Kidney tubule cell (primary cell): Measurements from ENCODE around the gene CDK6.

Experiments used
- DNase-seq: peaks from one replicate; pipeline ENCODE4 v3.0.0-alpha.2; 2018; ENCODE audit warnings: low spot score

The CDK6 gene

GRCh38 chr7:92586841-92587240, 249.5 kb downstream of the CDK6 start:
- no peak for DNase-seq

GRCh38 chr7:92586403-92586802, 250.0 kb downstream of the CDK6 start:
- DNase-seq = no peak

- no peak for DNase-seq
Measured at GRCh38 chr7:92584953-92585352, 251.4 kb downstream of the CDK6 start.

DNA sequence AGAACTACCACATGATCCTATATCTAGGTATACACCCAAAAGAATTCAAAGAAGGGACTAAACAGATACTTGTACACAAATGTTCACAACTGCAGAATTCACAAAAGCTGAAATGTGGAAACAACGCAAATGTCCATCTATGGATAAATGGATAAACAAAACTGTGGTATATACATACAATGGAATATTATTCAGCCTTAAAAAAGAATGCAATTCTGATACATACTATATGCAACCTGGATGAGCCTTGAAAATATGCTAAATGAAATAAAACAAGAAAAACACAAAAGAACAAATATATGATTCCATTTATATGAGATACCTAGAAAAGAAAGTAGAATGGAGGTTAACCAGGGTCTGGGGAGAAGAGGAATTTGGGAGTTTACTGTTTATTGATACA, 253.4 kb downstream of the CDK6 start:
- DNase-seq = no peak

GRCh38 chr7:92576296-92576695, 260.1 kb downstream of the CDK6 start:
- no peak for DNase-seq

DNA sequence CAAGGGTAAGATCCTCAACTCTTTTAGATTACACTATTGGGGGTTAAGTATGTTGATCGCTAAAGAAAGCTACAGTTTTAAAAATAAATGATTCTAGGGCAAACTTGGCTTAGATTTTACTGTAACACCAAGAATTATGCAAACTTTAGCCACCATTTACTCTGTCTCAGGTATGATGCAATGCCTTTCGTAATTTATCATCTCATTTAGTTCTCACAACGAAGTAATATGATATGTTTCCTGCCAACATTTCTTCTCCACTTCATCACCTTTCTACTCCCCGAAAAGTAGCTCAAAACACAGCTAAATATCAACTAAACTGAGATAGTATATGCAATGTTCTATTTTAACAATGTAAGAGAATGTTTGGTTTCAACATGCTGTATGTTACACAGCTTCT, 267.2 kb downstream of the CDK6 start:
- DNase-seq = no peak

DNA sequence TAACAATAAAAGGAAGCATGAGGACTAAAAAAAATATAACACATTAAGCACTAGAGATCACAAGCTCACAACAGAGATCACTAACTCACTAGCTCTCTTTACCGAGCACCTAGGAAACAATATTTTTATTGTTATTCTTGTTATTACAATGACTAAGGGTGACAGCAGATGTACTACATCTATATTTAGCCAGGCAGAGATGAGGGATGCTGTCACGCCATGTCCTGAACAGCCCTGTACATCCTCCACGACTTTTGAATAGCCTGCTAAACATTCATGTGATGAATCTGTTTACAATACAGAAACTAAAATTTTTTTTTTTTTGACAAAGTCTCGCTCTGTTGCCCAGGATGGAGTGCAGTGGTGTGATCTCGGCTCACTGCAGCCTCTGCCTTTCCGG, 268.9 kb downstream of the CDK6 start:
- no peak for DNase-seq

DNA sequence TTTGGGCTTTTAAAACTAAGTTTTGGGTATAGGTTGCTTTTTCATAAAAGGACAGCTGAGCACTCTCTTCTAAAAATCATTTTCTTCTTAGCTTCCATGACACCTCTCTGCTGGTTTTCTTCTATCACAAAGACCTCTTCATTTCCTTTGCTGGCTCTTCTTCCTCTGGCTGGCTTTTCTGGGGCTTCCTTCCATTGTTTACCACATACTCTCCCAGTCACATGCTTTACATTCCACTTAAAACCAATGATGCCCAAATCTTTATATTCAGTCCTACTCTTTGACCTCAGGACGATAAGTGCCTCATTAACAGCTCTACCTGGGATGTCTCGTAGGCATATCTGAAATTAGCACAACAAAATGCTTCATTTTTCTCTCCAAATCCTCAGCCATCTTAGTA, 273.0 kb downstream of the CDK6 start:
- no peak for DNase-seq

DNA sequence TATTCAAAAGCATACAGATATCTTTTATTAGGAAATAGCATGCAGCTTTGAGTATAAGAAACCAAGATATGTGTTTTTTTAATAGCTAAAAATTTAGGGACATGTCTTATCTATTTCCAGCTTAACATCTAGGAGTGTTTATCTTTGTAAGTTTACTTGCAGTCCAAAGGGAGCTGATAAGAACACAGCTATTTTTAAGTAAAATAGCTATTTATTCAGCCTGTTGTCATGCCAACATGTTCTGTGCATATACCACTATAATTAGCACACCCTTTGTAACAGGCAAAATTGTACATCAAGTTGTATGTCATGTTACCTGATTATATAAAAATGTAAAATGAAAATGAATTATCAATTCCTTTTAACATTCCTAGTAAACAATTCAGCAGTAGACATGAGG, 275.8 kb downstream of the CDK6 start:
- DNase-seq = no peak

DNA sequence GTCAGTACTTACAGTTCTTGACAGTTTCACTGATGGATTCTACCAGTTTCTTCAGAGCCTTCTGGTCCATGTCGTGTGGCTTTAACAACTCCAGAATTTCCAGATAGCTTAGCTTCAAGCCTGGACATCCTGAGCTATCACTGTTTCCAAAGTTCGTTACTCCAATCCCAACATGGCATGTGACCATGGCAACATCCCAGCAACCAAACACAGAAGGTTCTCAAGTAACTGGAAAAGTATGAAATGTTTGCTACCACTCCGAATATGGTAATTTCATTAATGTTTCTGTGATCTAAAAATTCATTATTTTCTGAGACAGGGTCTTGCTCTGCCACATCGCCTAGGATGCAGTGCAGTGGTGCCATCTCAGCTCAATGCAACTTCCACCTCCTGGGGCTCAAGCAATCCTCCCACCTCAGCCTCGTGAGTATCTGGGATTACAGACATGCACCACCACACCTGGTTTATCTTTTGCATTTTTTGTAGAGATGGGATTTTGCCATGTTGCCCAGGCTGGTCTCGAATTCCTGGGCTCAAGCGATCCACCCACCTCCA, 278.5 kb downstream of the CDK6 start:
- no peak for DNase-seq

DNA sequence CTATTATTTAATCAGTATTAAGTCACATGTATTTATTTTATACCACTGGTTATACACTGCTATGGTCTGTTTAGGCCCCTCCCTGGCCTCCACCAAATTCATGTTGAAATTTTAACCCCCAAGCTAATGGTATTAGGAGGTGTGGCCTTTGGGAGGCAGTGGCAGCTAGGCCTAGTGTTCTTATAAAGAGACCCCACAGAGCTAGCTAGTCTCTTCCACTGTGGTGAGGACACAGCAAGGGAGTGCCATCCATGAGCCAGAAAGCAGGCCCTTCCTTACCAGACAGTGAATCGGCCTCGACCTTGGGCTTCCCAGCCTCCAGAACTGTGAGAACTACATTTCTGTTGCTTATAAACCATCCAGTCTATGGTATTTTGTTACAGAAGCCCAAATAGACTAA, 279.1 kb downstream of the CDK6 start:
- no peak for DNase-seq
